ENCODE data around the gene FOXF1. TPM values are rescaled to one million over a fixed set of nuclear protein-coding genes. Genes with fewer than 3 reads are reported as not detected.

Gene FOXF1
- total RNA-seq, 1 donor from 2014 or later, result not detected

- Mint-ChIP-seq H3K4me3 (ENCODE audit: unreplicated experiment) (no peak overlapping the region), H3K4me1 (ENCODE audit: unreplicated experiment) (peaks cover 7% of the 10 kb centered on the region), H3K27me3 (ENCODE audit: unreplicated experiment) (peaks cover 87% of the 10 kb centered on the region), H3K27ac (ENCODE audit: unreplicated experiment) (no peak overlapping the region), H3K9me3 (ENCODE audit: unreplicated experiment) (no peaks in the 10 kb centered on the region), H3K36me3 (ENCODE audit: unreplicated experiment) (no peaks in the 10 kb centered on the region)
- no peak for DNase-seq (ENCODE audit: extremely low spot score, unreplicated experiment)
- no peak for TF ChIP-seq CTCF (IDR thresholded peaks at IDR 0.05)
These were observed 12.1 kb upstream of the FOXF1 start for GRCh38 chr16:86498155-86498670.

- DNase-seq (ENCODE audit: extremely low spot score, unreplicated experiment), result no peak
- no peaks in the 10 kb centered on the region for H3K9me3 Mint-ChIP-seq (ENCODE audit: unreplicated experiment)
- no peak overlapping the region for H3K27ac Mint-ChIP-seq (ENCODE audit: unreplicated experiment)
- peaks cover 7% of the 10 kb centered on the region for H3K4me1 Mint-ChIP-seq (ENCODE audit: unreplicated experiment)
- no peak for TF ChIP-seq CTCF (IDR thresholded peaks at IDR 0.05)
- no peaks in the 10 kb centered on the region for H3K36me3 Mint-ChIP-seq (ENCODE audit: unreplicated experiment)
- H3K27me3 Mint-ChIP-seq (ENCODE audit: unreplicated experiment), result peaks cover 87% of the 10 kb centered on the region
- H3K4me3 Mint-ChIP-seq (ENCODE audit: unreplicated experiment), result no peak overlapping the region
These were observed 11.5 kb upstream of the FOXF1 start for GRCh38 chr16:86498671-86499439.

GRCh38 chr16:86499440-86499786, 10.9 kb upstream of the FOXF1 start:
- TF ChIP-seq CTCF (IDR thresholded peaks at IDR 0.05), result no peak
- DNase-seq (ENCODE audit: extremely low spot score, unreplicated experiment), result no peak
- H3K27ac Mint-ChIP-seq (ENCODE audit: unreplicated experiment), result no peak overlapping the region
- H3K36me3 Mint-ChIP-seq (ENCODE audit: unreplicated experiment), result no peaks in the 10 kb centered on the region
- H3K4me3 Mint-ChIP-seq (ENCODE audit: unreplicated experiment), result no peak overlapping the region
- peaks cover 7% of the 10 kb centered on the region for H3K4me1 Mint-ChIP-seq (ENCODE audit: unreplicated experiment)
- H3K9me3 Mint-ChIP-seq (ENCODE audit: unreplicated experiment), result no peaks in the 10 kb centered on the region
- H3K27me3 Mint-ChIP-seq (ENCODE audit: unreplicated experiment), result peaks cover 87% of the 10 kb centered on the region

- no peak for TF ChIP-seq CTCF (IDR thresholded peaks at IDR 0.05)
- no peak overlapping the region for H3K4me3 Mint-ChIP-seq (ENCODE audit: unreplicated experiment)
- H3K27me3 Mint-ChIP-seq (ENCODE audit: unreplicated experiment), result peaks cover 88% of the 10 kb centered on the region
- H3K9me3 Mint-ChIP-seq (ENCODE audit: unreplicated experiment), result no peaks in the 10 kb centered on the region
- H3K36me3 Mint-ChIP-seq (ENCODE audit: unreplicated experiment), result no peaks in the 10 kb centered on the region
- no peak overlapping the region for H3K27ac Mint-ChIP-seq (ENCODE audit: unreplicated experiment)
- H3K4me1 Mint-ChIP-seq (ENCODE audit: unreplicated experiment), result peaks cover 8% of the 10 kb centered on the region
- DNase-seq (ENCODE audit: extremely low spot score, unreplicated experiment), result no peak
These were observed 10.2 kb upstream of the FOXF1 start for GRCh38 chr16:86499889-86500707.
